OCI-LY1 (cell line): ENCODE results near the gene LSM8.

Experiments used
- CTCF ChIP-seq: fragments of 200-600 bp; sonication (generic), shearing (Covaris generic); IDR thresholded peaks from 2 replicates; pipeline ENCODE4 v1.5.1; 2017; ENCODE audit warnings: mild to moderate bottlenecking, antibody characterized with exemption, low read length, moderate library complexity, mixed read lengths
- EZH2 ChIP-seq: fragments of 200-600 bp; sonication (generic), shearing (Covaris generic); IDR thresholded peaks from 2 replicates; pipeline ENCODE4 v1.8.0; 2017; ENCODE audit warnings: borderline replicate concordance, mixed run types, mild to moderate bottlenecking, antibody characterized with exemption, low read length, moderate library complexity, mixed read lengths

GRCh38 chr7:118182593-118183427 lies 1.2 kb upstream of the LSM8 start:
- no peak for TF ChIP-seq CTCF
- TF ChIP-seq EZH2 = no peak
